GM19452 (cell line): ENCODE results near the gene PEF1.

Experiments used
- ATAC-seq: cut with Tn5 transposase; IDR thresholded peaks from one replicate; pipeline ENCODE4 v1.9.1; 2021; ENCODE audit not compliant: unreplicated experiment

The PEF1 gene

DNA sequence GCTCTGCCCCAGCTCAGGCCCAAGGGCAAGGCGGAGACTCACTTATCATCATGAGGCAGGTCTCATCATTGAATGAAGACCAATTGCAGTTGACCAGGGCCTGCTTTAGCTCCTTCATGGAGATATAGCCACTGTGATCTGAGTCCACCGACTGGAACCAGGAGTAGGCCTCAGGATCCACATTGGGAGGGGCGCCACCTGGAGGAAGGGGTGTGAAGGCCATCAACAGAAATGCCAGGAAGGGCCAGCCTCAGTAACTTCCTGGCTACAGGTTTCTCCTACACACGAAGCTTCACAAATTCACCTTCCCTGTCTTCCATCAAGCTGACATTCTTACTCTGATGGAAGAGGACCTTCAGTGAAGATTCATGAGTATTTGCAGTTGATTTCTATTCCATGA, 11.6 kb downstream of the PEF1 start:
- ATAC-seq: no peak

DNA sequence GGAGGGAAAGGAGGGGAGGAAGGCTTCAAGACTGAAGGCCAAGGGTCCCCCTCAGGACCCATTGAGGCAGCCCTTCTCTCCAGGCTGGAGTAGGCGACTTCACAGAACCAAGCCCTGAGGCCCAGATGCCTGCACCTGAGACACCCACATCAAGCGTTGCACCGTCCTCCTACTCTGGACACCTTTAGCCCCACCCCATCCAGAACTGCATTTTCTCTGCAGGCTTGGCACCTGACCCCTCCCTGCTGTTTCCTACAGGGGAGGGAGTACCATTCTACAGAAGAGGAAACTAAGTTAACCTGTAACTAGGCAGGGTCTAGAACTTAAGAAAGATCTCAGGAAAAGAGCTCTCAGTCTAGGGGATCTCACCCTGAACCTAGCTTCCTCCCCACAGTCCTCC, 12.0 kb downstream of the PEF1 start:
- no peak for ATAC-seq

DNA sequence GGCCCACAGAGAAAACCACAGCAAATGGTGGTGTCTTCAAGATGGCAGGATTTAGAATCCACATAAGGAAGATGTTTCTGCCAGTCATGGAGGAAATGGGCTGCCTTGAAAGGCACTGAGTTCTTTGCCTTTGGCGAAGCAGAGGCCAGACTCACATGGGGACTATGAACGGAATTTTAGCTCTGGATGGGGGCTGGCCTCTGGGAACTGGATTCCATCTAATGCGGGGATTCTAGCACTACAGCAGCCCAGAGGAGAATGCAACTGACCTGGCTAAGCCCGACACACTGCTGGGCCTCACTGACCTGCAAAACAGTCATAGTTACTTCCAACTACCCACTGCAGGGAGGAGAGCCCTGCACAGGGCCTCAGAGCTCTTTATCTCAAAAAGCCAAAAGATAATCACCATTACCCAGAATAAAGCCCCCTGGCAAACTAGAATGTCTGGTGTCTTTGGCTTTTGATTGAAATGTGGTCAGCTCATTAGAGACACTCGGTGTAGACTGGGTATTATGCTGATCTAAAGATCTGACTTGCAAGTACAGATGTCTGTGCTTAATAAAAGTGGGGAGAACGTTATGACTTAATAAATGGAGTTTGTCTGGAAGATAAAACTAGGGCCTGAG, 15.6 kb downstream of the PEF1 start:
- no peak for ATAC-seq

DNA sequence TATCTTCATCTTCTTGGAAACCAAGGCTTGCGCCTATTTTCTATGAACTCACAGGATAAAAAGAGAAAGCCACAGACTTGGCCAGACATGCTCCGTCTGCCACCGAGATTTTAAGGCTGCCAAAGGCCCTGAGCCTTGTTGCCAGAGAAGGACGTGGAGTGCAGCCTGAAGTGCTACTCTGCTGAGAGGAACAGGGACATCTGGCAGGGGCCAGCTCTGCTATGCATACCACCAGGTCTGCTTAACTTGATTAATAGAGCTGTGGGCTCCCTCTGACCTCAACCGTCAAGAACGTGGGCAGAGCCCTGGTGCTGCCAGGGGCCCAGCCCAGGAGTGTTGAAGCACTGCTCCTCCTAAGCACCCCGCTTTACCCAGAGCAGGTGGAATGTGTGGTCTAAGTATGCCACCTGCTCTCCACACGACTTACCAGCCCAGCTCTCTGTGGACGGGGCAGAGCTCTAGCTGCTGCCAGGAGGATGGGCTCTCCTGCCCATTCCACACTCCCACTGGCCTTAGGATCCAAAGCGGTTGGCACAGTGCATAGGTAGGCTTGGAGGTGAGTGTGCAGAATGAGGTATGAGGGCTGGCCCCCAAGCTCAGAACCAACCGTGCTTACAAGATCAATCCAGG, 16.6 kb downstream of the PEF1 start:
- no peak for ATAC-seq

DNA sequence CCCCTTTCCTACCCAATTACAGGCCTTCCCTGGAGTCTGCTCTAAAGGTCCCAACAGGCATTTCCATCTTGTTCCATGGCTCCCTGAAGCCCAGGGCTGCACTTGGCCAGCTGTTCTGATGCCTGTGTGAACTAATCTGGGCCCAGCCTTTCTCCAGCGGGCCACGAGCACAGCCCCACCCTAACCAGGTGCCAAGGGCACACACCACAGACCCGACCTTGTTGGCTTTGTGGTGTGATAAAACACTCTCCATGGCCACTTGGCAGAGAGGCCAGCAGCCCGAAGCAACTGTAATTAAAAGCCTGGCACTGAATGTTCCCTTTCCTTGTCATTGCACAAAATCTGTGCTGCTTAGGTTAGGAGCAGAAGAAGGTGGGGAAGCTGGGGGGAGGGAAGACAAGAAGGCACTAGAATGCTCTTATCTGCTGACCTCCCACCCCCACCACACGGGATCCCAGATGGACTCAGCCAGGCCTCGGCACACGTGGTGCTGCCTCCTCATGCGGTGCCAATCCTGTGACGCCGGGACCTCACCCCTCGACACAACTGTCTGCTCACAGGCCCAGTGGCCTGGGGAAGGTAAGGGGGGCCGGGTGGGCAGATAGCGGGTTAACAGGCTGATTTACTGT, 17.3 kb downstream of the PEF1 start:
- ATAC-seq: no peak

DNA sequence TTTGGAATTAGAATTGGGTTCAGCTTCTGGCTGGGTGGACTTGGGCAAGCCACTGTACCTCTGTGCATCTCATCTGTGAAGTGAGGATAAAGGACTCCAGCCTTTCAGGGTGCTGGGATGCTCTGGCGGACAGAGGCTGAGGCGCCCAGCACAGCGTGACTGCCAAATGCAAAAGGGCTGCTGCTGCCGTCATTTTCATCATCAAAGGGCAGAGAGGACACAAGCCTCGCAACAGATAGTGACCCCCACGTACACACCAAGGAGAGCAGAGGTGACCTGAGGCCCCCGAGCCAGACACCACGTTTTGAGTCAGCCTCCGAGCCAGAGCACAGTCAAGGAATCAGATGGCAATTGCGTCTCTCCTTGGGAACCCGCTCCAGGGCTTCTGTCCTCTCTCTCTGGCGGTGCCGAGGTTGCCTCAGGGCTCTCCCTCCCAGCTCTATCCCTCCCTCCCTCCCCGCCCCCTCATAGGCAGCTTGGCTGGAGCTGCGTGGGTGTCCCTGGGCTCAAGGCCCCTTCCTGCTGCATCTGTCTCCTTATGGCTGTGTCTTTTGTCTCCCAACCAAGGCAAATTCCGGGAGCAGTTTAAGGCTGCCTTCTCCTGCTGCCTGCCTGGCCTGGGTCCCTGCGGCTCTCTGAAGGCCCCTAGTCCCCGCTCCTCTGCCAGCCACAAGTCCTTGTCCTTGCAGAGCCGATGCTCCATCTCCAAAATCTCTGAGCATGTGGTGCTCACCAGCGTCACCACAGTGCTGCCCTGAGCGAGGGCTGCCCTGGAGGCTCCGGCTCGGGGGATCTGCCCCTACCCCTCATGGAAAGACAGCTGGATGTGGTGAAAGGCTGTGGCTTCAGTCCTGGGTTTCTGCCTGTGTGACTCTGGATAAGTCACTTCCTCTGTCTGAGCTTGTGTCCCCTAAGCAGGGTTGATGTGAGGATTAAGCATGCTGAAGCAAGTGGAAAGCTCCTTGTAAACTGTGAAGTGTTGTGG, 18.2 kb downstream of the PEF1 start:
- ATAC-seq: no peak

DNA sequence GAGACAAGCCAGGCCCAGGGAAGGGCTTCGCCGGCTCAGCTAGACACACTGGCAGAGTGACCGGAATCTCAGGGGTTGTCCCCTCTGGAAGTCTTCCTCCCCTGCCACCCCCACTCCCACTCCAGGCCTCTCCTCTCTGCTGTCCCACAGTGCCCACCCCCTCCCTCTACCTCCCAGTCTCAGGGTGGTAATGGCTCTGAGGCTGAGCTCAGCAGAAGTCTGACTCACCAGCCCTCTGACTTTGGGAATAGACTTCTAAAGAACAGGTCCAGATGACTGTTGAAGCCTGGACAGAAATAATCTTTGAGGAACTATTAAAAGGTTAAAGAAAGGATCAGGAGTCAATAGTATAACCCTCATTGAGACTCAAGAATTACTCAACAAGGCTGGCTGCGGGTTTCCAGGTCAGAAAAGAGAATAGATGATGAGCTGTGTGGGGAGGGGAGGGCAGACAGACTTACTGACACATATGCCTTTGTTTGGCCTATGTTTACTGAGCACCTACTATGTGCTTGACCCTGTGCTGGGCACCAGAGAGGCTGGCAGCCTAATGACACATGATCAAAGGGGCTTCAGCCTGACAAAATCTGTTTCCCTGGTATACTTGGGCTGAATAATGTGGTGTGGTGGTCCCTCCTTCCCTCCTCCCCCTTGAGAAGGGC, 19.0 kb downstream of the PEF1 start:
- ATAC-seq: no peak

DNA sequence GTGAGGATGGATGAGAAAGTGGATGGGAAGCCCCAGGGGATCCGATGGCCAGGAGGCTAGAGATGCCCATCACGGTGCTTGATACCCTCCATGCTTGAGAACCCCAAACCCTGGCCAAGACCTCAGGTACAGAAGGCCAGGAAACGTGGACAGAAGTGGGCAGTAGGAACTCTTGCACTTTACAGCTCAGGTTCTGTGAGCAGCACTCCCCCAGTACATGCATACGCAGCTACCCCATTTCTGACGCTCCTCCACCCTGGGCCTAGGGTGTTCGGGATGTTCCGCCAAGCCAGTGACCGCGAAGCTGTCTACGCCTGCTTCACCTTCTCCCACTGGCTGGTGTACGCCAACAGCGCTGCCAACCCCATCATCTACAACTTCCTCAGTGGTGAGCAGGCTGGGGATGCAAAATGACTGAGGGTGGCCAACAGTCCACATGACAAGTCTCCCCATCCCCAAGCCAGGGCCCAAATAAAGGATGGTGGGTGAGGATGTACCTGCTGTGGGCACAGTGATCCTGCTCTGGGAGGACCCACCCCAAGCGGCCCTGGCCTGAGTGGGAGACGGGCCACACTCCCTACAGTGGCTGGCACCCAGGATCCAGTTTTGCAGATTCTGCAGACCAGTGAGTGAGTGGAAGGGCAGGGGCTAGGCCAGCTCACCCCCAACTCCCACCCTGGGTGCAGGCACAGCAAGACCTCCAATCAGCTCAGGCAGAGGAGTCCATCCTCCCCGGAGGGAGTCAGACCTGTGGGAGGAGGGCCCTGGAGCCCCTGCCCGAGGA, 19.8 kb downstream of the PEF1 start:
- ATAC-seq: no peak

DNA sequence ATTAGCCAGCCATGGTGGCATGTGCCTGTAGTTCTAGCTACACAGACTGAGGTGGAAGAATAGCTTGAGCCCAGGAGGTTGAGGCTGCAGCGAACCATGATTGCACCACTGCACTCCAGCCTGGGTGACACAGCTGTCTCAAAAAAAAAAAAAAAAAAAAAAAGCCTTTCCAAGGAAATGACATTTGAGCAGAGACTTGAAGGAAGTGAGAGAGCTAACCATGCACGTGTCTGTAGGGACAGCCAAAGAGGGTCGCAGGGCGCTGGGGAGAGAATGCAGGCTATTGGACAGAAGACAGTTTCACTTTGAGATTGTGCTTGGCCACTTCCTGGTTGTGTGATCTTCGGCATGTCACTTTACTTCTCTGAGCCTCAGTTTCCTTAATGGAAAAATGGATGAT, 20.4 kb downstream of the PEF1 start:
- no peak for ATAC-seq

DNA sequence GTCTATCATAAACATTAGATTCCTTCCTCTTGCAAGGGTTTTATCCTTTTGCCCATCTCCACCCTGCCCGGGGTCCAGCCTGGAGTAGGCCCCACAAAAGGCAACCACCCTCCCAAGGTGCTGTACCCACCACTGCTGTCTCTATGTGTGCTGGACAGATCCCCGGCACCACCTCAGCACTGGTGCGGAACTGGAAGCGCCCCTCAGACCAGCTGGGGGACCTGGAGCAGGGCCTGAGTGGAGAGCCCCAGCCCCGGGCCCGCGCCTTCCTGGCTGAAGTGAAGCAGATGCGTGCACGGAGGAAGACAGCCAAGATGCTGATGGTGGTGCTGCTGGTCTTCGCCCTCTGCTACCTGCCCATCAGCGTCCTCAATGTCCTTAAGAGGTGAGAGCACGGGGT, 21.3 kb downstream of the PEF1 start:
- no peak for ATAC-seq

DNA sequence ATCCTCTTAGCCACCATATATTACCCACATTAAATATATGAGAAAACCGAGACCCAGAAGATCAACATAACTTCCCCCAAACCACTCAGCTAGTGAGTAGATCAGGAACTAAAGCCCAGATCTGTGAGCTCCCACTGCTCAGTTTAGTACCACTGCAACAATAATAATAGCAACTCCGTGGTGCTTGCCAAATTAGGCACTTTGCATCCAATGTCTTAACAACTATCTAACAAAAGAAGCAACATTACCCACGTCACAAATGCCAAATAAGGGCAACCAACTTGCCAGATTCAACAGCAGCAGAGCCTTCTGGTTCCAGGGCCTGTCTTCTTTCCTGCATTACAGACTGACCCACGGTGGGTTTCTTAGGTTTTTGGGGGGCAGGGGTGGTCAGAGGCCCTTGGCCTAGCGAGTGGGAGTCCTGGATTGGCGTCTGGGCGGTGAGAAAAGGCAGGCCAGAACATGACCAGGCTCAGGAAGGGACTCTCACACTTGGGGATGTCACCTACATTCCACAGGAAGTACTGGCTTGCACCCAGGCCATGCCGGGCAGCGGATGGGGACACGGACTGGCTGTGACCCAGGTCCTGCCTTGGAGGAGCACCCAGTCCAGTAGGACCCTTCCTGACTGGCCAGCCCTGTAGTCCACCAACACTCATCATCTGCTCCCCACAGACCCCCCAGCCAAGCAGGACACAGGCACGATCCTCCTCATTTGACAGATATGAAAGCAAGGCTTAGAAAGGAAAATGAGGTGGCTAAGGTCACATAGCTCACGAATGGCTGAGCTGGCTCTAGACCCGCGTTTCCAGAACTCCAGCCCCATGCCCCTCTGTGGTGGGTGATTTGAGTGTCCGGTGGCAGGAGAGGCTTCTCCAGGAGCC, 22.6 kb downstream of the PEF1 start:
- ATAC-seq: no peak

DNA sequence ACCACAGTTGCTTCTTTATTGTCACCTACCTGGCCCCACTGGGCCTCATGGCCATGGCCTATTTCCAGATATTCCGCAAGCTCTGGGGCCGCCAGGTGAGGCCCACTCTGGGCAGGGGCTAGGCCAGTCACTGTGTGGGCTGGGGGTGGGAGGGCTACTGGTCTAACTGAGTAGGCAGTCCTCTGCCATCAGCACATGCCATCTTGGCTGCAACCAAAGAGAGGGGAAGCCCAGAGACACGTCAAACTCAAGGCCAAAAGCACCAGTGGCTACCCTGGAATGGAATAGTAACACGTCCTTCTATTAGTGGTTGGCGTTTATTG, 23.2 kb downstream of the PEF1 start:
- no peak for ATAC-seq

DNA sequence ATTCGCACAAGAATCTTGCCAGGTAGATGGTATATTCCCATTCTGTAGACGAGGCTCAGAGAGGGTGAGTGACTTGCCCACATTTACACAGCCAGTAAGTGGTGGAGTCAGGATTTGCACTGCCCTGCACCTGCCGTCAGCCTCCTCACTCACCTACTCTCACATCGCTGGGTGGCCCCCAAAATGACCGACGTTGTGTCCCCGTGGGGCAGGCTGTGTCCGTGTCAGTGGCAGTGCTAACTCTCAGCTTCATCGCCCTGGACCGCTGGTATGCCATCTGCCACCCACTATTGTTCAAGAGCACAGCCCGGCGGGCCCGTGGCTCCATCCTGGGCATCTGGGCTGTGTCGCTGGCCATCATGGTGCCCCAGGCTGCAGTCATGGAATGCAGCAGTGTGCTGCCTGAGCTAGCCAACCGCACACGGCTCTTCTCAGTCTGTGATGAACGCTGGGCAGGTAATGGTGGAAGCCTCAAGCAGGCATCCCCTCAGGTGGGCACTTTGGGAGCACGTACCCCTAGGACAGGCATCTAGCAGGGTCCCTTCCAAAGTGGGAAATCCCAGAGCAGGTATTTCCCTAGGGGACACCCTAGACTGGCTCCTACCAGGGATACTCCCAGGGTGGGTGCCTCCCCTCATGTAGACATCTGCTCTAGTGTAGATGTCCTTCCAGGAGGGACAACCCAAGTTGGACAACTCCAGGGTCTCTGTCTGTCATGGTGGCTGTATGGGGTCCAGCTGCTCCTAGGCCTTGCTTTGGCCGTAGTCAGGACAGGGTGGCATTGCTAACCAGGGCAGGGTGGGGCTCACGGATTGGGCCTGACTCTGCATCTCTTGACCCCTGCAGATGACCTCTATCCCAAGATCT, 23.8 kb downstream of the PEF1 start:
- ATAC-seq: no peak

DNA sequence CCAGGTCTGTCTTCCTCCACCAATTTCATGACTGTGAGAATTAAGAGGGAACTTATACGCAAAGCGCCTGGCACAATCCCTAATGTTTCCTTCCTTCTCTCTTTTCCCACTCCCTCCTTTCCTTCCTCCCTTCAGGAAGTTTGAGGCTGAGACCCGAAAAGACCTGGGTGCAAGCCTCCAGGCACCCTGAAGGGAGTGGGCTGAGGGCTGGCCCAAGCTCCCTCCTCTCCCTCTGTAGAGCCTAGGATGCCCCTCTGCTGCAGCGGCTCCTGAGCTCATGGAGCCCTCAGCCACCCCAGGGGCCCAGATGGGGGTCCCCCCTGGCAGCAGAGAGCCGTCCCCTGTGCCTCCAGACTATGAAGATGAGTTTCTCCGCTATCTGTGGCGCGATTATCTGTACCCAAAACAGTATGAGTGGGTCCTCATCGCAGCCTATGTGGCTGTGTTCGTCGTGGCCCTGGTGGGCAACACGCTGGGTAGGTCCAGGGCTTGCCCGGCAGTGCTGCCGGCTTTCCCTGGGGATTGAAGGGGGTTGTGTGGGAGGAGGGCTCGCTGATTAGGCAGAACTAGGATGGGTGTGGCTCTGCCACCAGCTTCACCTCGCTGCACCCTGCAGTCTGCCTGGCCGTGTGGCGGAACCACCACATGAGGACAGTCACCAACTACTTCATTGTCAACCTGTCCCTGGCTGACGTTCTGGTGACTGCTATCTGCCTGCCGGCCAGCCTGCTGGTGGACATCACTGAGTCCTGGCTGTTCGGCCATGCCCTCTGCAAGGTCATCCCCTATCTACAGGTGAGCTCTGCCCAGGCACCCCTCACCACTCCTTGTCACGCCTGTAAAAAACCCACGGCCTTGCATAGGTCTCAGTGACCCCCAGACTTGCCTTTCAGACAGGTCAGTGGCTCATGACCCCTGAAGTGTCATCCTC, 25.5 kb downstream of the PEF1 start:
- ATAC-seq: no peak

DNA sequence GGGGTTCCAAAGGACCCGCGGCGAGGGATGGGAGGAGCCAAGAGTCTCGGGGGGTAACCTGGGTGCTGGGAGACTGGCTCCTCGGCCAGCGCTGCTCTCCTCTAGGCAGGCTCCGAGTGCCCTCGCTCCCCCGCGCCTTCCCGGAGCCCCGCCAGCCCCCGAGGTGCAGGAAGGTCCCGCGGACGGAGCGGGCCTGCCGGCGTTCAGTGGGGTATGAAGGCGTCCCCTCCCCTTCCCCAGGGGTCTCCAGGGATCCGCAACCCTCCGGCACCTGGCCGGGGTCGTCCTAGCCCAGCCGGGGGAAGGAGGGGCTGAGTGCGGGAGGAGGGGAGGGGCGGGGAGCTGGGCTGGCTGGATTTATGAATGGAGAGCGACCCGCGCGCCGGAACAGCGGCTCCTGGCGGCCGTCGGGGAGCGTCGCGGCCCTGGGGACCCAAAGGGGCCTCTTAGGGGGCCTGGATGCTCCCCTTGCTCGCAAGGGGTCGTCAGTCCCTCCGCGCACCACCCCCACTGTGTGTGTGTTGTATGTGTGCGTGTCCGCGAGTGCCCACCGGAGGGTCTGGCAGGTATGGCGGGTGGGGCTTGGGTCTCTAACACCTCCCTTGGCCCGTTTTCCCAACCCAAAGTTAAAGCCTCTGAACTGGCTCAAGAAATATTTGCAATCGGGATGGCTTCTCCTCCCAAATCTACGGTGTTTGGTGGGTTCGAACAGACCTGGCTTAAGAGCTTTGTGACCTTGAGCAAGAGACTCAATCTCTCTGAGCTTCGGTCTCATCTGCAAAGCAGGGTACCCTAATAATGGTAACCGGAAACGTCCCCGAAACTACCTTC, 26.5 kb downstream of the PEF1 start:
- ATAC-seq: no peak

DNA sequence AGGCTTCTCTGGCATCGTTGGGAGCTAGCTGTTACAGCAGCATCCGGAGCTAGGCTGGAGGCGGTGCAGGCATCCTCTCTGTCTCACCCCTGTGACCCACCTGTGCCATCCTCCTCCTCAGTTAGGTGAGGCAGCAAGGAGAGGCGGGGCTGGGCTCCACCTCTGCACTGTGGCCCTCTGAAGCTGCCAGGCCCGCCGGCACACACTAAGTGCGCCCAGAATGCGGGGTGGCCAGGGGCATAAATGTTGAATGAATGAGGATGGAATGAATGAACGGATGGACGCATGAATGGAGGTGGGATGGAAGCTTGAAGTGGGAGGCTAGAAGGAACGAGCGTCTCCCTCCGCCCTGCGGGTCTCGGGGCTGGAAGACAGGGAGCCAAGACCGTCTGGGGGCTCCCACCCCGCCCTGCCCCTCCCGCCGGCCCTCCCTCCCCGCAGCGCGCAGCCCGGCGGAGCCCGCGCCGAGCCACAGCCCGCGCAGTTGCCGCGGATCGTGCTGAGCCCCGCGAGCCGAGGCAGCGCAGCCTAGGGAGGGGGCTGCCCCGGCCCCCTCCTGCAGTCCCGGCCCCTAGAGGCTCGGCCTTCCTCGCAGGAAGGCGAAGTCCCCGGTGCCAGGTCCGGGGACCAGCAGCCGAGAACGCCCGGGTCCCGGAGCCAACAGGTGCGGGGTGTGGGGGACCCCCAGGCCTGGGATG, 27.3 kb downstream of the PEF1 start, which contains the start of gene HCRTR1:
Gene HCRTR1, plus strand, starts transcription at position 472 of the 698 bp plus-strand sequence. CDS start 1,504 bp downstream, outside the sequence.
- no peak for ATAC-seq
